ENCODE data around the gene LIPM. TPM values are rescaled to one million over a fixed set of nuclear protein-coding genes. Genes with fewer than 3 reads are reported as not detected.

LIPM gene
- total and polyA plus RNA-seq, 8 donors, result not detected

GRCh38 chr10:88759366-88760101, 43.0 kb upstream of the LIPM start, which contains the start of gene LIPN:
Gene LIPN (plus strand): TSS chr10:88760020. CDS start chr10:88761406, 1,386 bp downstream.
- intact Hi-C loops (cut with DNase I), result no loop called here
- Histone ChIP-seq H3K27ac (no peak within 1 kb of the TSS), H3K4me1 (no peaks in the 10 kb centered on the region), H3K36me3 (no peaks in the 10 kb centered on the region), H3K4me3 (no peak within 1 kb of the TSS), H3K27me3 (no peaks in the 10 kb centered on the region), H3K9me3 (no peaks in the 10 kb centered on the region)
- WGBS, 2 donors, result 75 to 89% methylated on average over 7 of the region's 7 CpGs
- DNase-seq (no peak), FAIRE-seq (no peak), ATAC-seq (peak in 2 of 4 donors; percentile 35 to 36)
- no peak for TF ChIP-seq CTCF (IDR thresholded peaks at IDR 0.05)

- TF ChIP-seq CTCF (IDR thresholded peaks at IDR 0.05), result no peak
- Histone ChIP-seq H3K4me3 (no peak overlapping the region), H3K36me3 (no peaks in the 10 kb centered on the region), H3K27ac (no peak overlapping the region), H3K4me1 (no peaks in the 10 kb centered on the region), H3K9me3 (no peaks in the 10 kb centered on the region), H3K27me3 (no peaks in the 10 kb centered on the region)
- FAIRE-seq, result no peak
- intact Hi-C loops (cut with DNase I), result no loop called here
- ATAC-seq, result no peak
- no peak for DNase-seq
- WGBS, 2 donors, result 17 to 32% methylated on average over 1 of the region's 1 CpG
Observed at GRCh38 chr10:88762906-88763305, 39.6 kb upstream of the LIPM start.

DNA sequence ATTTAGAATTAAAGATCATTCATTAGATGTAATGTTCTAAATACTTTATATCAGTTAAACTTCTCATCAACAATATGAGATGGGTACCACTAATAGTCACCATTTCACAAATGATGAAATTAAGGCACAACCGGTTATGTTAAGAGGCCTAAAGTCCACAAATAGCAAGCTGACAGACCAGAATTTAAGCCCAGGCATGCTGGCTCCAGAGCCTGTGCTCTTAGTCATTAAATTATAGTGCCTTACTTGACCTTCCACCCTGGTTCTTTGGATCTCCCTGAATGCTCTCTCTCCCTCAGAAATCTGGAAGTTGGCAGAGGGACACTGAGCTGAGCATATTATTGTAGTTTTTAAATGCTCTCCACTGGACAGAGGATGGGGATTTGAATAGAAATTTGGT, 39.1 kb upstream of the LIPM start:
- Histone ChIP-seq H3K36me3 (no peaks in the 10 kb centered on the region), H3K4me1 (no peaks in the 10 kb centered on the region), H3K4me3 (no peak overlapping the region), H3K9me3 (no peaks in the 10 kb centered on the region), H3K27ac (no peak overlapping the region), H3K27me3 (no peaks in the 10 kb centered on the region)
- intact Hi-C loops (cut with DNase I), result no loop called here
- TF ChIP-seq CTCF (IDR thresholded peaks at IDR 0.05), result no peak
- DNase-seq (no peak), ATAC-seq (no peak), FAIRE-seq (no peak)
- WGBS, 2 donors, result 44 to 70% methylated on average over 1 of the region's 1 CpG

- ATAC-seq, result no peak
- Histone ChIP-seq H3K4me3 (no peak overlapping the region), H3K9me3 (no peaks in the 10 kb centered on the region), H3K4me1 (no peaks in the 10 kb centered on the region), H3K27me3 (no peaks in the 10 kb centered on the region), H3K36me3 (no peaks in the 10 kb centered on the region), H3K27ac (no peak overlapping the region)
- intact Hi-C loops (cut with DNase I), result no loop called here
- no peak for TF ChIP-seq CTCF (IDR thresholded peaks at IDR 0.05)
- no peak for DNase-seq
- WGBS, 2 donors, result 94% methylated on average over 3 of the region's 3 CpGs
- FAIRE-seq, result no peak
Observed at GRCh38 chr10:88764110-88764509, 38.4 kb upstream of the LIPM start.

- DNase-seq, result no peak
- no peak overlapping the region for H3K27ac ChIP-seq
- no peaks in the 10 kb centered on the region for H3K4me1 ChIP-seq
- no peaks in the 10 kb centered on the region for H3K27me3 ChIP-seq
- no peak for FAIRE-seq
- H3K4me3 ChIP-seq, result no peak overlapping the region
- no peak for TF ChIP-seq CTCF (IDR thresholded peaks at IDR 0.05)
- intact Hi-C loops (cut with DNase I), result no loop called here
- ATAC-seq, result no peak
- H3K36me3 ChIP-seq, result no peaks in the 10 kb centered on the region
- WGBS, 2 donors, result 79 to 87% methylated on average over 1 of the region's 1 CpG
- no peaks in the 10 kb centered on the region for H3K9me3 ChIP-seq
Observed at GRCh38 chr10:88765816-88766215, 36.7 kb upstream of the LIPM start.

Measured in pancreas (tissue), 10 donors.